Caki2 (cell line): ENCODE data around the gene ABT1. TPM values are rescaled to one million over a fixed set of nuclear protein-coding genes. Genes with fewer than 3 reads are reported as not detected.
A peak's percentile ranks its signal among the peaks of the same experiment; 100 is the strongest.
"Not testable (repeated sequence)": the region's sequence is repeated elsewhere in the genome, so short reads cannot be mapped to it uniquely, and the experiment has no call there.

Experiments used
- DNase-seq: peaks from one replicate; pipeline ENCODE4 v3.0.0-alpha.2; 2015; ENCODE audit warnings: low read depth
- in situ Hi-C: cut with HindIII; loops from 2 replicates; pipeline ENCODE4 v1.10.0; 2016; ENCODE audit warnings: low sequenced_read_pairs, low pct_unique_long_range_greater_than_20kb, mixed read lengths
- total RNA-seq: library from RNA; depleted of rRNA; stranded (reverse); fragments of >200 nt; shearing (Covaris generic); gene quantifications from 2 replicates; pipeline ENCODE4 v1.2.3, GENCODE V29; 2014; ENCODE audit warnings: low replicate concordance; rRNA removed

The ABT1 gene
- total RNA-seq = 24.0 and 36.6 TPM in 2 replicates

GRCh38 chr6:26596579-26597388, at the start of gene ABT1:
TSS of gene ABT1 (plus strand) at chr6:26596953. CDS start at chr6:26596983, 30 bp downstream.
- peak; percentile 98 for DNase-seq
- in situ Hi-C loops = no loop called here

- not testable (repeated sequence) for DNase-seq
- in situ Hi-C loops = loop anchor here (25.0 kb wide), 1 partner anchor 210 kb away; no protein-coding TSS in a partner anchor
Observed at GRCh38 chr6:26547363-26547762, 49.4 kb upstream of the ABT1 start.

DNA sequence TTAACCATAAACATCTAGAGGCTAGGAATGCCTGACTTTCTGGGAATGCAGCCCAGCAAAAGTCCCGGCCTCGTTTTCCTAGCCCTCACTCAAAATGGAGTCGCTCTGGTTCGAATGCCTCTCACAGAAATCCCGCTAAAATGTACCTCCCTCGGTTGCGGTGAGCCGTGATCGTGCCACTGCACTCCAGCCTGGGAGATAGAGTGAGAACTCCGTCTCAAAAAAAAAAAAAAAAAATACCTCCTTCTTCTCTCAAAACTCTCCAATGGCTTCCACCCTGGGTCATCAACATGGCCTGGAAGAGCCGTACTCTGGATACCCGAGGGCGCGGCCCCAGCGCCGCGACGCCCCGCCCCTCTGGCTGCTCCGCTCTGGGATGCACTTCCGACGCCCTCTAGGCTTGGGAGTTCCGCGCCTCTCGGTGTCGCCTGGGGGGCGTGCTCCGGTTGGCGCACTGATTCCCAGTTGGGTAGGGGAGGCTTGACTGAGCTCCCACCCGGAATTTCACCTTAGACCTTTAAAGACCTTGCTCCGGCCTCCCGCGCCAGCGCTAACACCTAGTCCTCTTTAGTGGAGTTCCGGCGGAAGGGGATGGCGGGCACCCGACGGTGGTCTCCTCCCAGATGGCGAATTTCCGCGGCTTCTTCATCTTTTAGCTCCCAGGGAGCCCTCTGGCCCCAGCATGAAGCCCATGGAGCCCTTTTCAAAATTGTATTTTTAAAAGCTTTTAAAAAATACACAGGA, 46.3 kb upstream of the ABT1 start:
- in situ Hi-C loops = no loop called here
- peak; percentile 74 for DNase-seq

DNA sequence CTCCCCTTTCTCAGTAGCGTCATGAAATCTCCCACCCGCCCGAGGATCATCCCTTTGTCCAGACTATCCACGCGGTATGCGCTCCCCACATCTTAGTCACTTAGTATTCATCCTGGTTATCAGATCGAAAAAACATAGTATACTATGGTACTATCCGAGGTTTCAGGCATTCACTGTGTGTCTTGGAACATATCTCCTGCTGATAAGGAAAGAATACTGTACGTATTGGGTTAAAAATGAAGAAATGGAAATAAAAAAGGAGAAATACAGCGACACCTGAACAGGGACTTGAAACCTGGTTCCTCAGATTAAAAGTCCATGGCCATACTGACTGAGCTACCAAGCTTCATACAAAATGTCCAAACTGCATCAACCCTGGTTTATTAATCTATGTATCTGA, 44.5 kb upstream of the ABT1 start:
- no peak for DNase-seq
- in situ Hi-C loops = no loop called here

DNA sequence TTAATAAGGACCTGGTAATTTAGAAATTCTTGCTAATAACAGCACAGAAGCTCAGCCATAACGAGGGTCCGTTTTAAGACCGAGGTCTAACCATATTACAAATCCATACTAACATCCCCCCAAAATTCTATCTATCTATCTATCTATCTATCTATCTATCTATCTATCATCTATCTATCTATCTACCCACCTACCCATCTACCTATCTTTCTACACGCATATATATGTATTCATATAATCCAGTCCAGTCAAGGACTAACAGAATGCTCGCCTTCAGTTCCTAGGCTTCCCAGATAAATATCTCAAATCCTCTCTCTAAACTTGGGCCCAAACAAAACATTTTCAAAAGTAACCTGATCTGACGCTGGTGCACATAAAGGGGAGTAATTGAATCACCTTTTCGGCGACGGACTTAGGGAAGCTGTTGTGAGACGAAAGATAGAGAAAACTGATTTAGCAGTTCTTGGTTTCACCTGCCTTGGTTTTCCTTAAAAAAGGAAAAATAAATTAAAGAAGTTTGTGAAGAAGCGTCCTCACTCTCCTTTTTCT, 44.0 kb upstream of the ABT1 start:
- no peak for DNase-seq
- in situ Hi-C loops = no loop called here

GRCh38 chr6:26553264-26553634, 43.5 kb upstream of the ABT1 start:
- in situ Hi-C loops = no loop called here
- peak; percentile 76 for DNase-seq

GRCh38 chr6:26553635-26554446, 42.9 kb upstream of the ABT1 start:
- in situ Hi-C loops = no loop called here
- peak; percentile 94 for DNase-seq

DNA sequence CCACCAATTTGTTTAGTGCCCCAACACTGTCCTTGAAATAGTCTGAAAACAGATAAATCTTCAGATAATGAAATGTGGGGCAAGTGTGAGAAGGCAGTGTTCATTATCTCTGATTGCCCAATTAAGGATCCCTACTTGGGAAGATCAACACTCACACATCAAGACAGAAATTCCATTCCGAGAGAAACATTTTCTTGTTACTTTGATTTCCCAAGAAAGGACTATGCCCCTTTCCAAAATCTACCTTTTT, 42.4 kb upstream of the ABT1 start:
- no peak for DNase-seq
- in situ Hi-C loops = no loop called here

- in situ Hi-C loops = no loop called here
- DNase-seq = peak; percentile 78
Observed at GRCh38 chr6:26554697-26555504, 41.9 kb upstream of the ABT1 start.

GRCh38 chr6:26555505-26556262, 41.1 kb upstream of the ABT1 start:
- DNase-seq = no peak
- in situ Hi-C loops = no loop called here

- peak; percentile 91 for DNase-seq
- in situ Hi-C loops = no loop called here
Observed at GRCh38 chr6:26556263-26557070, 40.3 kb upstream of the ABT1 start.

DNA sequence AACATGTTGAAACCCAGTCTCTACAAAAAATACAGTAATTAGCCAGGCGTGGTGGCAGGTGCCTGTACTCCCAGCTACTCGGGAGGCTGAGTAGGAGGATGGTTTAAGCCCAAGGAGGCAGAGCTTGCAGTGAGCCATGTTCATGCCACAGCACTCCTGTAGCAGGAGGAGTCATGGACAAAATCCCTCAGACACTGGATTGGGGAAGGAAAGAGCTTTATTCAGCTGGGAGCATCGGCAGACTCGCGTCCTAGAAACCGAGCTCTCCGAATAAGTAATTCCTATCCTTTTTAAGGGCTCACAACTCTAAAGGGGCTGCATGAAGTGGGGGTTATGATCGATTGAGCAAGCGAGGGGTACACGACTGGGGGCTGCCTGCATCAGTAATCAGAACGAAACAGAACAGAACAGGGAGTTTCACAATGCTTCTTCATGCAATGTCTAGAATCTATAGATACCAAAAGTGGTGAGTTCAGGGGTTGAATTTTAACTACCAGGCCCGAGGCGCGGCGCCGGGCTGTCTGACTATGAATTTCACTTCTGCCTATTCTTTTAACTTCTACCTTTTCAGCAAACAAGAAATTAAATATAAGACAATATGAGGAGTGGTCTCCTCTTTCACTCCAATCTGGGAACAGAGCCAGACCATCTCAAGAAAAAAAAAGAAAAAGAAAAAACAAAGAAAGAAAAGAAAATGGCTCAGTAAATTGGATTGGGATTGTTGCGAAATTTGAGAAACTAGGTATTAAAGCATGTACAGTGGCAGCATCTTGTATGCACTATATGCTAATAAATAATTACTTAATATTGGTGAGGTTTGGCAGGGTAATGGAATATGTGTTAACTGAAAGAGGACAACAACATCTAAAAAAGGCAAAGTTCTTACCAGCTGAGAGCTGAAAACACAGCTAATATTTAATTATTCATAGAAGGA, 35.0 kb upstream of the ABT1 start:
- no peak for DNase-seq
- in situ Hi-C loops = no loop called here

GRCh38 chr6:26563488-26563887, 33.3 kb upstream of the ABT1 start:
- in situ Hi-C loops = no loop called here

DNA sequence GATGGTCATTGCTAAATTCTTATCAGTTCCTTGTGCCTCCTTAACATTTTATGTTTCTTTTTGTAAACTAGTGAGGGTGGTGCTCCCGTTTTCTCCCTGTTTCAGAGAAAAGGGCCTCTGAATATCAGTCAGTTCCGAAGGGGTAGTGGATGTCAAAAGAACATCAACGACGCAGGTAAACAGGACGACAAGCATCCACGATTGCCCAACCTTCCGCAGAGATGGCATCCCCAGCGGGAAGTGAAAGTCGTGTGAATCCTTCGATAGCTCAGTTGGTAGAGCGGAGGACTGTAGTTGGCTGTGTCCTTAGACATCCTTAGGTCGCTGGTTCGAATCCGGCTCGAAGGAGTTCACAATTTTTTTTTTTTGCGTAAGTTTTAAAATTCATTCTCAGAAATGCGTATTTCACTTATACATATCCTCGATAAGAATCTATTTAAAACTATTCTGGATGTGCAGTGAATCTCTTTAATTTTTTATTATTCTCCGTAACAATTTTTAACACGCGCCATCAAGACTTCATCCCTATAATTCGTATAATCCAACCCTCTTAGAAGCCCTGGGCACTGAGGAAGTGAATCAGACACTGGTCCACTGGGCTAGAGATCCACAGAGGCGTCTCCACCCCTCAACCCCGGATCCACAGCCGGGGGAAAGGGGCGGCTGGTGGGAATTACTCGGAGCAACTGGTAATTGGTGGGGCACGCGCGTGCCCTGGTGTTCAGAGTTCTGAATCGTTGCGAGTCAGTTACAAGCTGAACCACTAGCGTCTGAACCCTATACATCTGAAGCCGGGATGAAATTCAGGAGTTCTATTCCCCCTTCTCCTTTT, 27.9 kb upstream of the ABT1 start:
- in situ Hi-C loops = no loop called here

More at GRCh38 chr6:26563488-26563887, 33.3 kb upstream of the ABT1 start:
- no peak for DNase-seq

DNA sequence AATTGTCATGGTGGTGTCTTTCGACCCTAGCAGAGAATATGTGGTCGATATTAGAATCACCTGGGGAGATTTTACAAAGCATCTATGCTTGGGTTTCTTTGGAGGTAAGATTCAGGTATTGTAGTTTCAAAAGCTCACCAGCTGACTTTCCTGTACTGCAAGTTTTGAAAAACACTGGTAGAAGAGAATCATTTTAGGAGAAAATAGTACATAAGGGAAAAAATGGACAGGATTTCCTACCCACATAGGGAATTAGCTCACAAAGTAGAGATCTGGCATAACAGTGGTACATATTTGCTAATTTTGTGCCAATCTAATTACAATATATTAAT, 27.4 kb upstream of the ABT1 start:
- in situ Hi-C loops = no loop called here
- no peak for DNase-seq

More for the DNA sequence above, 27.9 kb upstream of the ABT1 start:
- peak; percentile 89 for DNase-seq
